Left lobe of liver (tissue), 2 donors: ENCODE data around the gene LRRC49. TPM values are rescaled to one million over a fixed set of nuclear protein-coding genes. Genes with fewer than 3 reads are reported as not detected.
"Not testable (repeated sequence)": the region's sequence is repeated elsewhere in the genome, so short reads cannot be mapped to it uniquely, and the experiment has no call there.

Experiments used
- ATAC-seq: fragments of 200-7000 bp; cut with Tn5 transposase; one replicate; pipeline ENCODE4 v1.9.1; 2020; ENCODE audit warnings: mild to moderate bottlenecking, moderate library complexity
- DNase-seq: peaks from one replicate; pipeline ENCODE4 v3.0.0-alpha.2; 2020; ENCODE audit warnings: low spot score
- total RNA-seq: library from RNA; stranded (reverse); gene quantifications from one replicate; pipeline ENCODE4 v1.2.1, GENCODE V29; 2021
- donor health status: DM: no; HTN: no; CAD: no; lungs with moderate emphysema.
- donor health status: DM: no; HTN: yes; CAD: no.

LRRC49 gene
- total RNA-seq, 1 donor from 2014 or later = 0.25 TPM

- ATAC-seq (no peak), DNase-seq (no peak)
Observed at GRCh38 chr15:70866982-70867641, 25.5 kb upstream of the LRRC49 start.

DNA sequence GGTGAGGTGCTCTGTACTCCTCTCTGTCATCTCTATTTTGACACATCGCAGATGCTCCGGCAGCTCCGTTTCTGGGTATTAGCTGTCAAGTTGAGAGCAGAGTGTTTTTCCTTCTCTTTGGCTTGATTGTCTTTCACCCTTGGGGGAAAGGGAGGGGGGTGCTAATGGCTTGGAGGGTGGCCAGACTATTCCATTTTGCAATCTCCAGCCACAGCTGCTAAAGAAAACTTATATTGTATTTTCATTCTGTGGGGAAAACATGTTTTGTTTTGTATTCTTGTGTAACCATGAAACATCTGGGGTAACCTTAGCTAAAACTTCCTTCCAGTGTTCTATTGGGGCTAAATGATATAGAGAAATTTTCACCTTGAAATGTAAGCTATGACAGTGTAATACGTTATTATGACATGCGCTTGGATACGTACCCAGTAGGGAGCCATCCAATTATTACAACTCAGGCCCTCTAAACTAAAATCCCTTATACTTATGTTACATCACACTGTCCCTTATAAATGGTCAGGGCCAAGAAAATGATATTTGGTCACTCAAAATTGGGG is 24.6 kb upstream of the LRRC49 start:
- ATAC-seq (no peak), DNase-seq (no peak)

DNA sequence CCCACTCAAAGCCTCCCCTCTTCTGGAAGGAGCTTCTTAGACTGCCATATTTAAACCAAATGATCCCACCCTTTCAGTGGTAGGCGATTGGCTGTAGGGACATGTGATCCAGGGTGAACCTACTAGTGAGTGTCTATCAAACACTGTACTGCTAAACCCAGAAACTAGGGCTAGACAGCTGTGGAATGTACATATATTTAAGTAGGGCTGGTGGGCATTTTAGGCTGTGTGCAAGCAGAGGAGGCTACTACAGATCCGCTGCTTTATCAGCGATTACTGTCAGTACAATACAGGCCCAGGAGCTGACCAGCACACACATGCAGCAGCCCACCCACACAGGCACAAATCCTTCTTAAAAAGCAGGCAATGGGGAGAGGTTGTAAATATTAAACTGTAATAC is 23.3 kb upstream of the LRRC49 start:
- no peak for ATAC-seq

DNA sequence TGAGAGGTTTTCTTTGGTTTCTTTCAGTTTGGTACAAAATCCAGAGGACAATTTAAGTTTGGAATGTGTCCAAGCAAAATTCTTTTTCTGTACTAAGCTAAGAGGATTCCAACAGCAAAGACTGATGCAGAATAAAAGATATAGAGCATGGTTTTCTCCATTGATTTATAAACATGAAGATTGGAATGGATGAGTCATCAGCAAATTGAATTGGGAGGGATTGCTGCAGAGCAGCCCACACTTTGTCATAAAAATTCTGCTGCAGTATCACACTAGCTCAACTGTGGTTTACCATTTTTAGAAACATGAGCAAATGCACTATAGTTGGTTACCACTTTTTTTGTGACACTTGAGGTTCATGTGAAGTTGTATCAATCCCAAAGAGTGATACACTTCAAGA is 22.6 kb upstream of the LRRC49 start:
- ATAC-seq = no peak
- no peak for DNase-seq

More for the DNA sequence above, 23.3 kb upstream of the LRRC49 start:
- DNase-seq = no peak

DNA sequence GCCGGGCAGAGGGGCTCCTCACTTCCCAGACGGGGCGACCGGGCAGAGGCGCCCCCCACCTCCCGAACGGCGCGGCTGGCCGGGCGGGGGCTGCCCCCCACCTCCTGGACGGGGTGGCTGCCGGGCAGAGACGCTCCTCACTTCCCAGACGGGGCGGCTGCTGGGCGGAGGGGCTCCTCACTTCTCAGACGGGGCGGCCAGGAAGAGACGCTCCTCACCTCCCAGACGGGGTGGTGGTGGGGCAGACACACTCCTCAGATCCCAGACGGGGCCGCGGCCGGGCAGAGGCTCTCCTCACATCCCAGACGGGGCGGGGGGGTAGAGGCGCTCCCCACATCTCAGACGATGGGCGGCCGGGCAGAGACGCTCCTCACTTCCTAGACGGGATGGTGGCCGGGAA is 21.1 kb upstream of the LRRC49 start:
- DNase-seq, ATAC-seq: not testable (repeated sequence)

DNA sequence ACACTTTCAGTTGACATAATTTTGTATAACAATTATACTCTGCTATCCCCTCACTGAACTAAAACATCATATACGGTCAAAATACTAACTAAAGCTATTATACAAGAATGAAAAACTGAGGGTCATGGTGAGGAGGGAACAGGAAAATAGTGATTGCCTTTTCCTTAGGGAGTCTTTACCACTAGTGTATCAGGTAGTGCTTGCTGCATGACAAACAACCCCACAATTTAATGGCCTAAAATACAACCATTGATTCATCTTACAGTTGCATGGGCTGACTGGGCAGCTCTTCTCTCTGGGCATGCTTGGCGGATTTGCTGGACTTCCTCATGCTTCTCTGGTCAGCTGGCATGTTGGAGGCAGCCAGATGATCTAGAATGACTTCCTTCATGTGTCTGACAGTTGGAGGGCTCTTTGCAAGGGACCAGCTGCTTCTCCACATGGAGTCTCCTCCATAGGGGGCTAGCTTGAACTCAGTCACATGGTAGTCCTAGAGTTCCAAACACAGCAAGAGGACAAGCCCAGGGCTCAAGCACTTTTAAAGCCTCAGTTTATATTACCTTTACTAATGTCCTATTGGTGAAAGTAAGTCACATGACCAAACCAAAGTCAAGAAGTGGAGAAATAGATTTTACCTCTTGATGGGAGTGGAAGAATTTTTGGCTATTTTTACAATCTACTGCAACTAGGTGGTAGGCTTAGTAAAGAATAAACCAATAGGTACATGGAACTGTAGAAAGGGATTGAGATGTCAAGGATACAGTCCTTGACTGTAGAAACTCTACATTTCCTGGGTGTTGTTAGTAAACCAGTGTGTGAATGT is 19.2 kb upstream of the LRRC49 start:
- DNase-seq (no peak), ATAC-seq (no peak)

- ATAC-seq (peak; percentile 89), DNase-seq (no peak)
Observed at GRCh38 chr15:70875001-70875782, 17.4 kb upstream of the LRRC49 start.

DNA sequence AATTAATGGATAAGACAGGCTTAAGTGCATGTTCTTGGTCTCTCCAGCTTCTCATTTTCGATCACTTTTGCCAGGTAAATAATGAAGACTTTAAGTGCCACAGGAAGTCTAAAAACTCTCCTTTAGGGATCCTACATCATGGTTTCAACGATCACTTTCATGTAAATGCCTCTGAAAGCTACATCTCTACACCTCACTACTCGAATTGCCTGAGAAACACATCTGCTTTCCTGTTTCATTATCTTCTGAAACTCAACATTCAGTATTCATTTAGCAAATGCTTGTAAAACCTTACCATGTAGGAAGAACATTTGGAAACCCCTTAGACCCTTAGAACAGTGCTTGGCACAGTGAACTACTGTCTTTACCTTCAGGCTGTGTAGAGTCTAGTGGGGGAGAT is 16.6 kb upstream of the LRRC49 start:
- no peak for ATAC-seq

GRCh38 chr15:70876683-70877082 is 15.9 kb upstream of the LRRC49 start:
- DNase-seq = no peak
- peak; percentile 68 for ATAC-seq

More for the DNA sequence above, 16.6 kb upstream of the LRRC49 start:
- DNase-seq = no peak

DNA sequence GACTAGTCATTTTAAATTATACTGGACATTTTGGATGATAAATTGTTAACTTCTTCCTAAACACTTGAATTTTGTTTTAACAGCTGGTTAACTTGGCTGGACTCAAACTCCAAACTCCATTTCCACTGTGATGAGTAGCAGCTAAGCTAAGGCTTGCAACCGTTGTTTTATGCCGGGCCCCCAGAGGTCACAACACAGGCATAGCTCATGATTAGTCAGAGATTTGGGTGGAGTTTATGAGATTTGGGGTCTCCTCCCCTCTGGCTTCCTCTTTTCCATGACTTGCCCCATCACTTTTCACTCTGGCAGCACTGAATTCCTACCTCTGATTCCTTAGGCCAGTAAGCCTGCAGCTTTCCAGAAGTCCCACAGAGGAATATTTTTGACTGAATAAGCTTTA is 13.2 kb upstream of the LRRC49 start:
- ATAC-seq = no peak
- no peak for DNase-seq

DNA sequence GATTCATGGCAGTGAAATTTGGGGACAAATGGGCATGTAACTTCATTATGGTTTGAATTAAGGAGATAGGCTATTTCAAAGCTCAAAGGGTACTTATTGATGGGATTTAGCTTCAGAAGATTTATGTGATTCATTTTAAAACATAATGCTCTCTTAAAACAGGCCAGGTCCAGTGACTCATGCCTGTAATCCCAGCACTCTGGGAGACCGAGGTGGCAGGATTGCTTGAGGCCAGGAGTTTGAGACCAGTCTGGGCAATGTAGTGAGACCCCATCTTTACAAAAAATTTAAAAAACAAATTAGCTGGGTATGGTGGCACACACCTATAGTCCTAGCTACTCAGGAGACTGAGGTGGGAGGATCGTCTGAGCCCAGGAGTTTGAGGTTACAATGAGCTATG is 11.8 kb upstream of the LRRC49 start:
- ATAC-seq (no peak), DNase-seq (no peak)

GRCh38 chr15:70882361-70882760 is 10.3 kb upstream of the LRRC49 start:
- ATAC-seq = no peak
- DNase-seq = no peak

DNA sequence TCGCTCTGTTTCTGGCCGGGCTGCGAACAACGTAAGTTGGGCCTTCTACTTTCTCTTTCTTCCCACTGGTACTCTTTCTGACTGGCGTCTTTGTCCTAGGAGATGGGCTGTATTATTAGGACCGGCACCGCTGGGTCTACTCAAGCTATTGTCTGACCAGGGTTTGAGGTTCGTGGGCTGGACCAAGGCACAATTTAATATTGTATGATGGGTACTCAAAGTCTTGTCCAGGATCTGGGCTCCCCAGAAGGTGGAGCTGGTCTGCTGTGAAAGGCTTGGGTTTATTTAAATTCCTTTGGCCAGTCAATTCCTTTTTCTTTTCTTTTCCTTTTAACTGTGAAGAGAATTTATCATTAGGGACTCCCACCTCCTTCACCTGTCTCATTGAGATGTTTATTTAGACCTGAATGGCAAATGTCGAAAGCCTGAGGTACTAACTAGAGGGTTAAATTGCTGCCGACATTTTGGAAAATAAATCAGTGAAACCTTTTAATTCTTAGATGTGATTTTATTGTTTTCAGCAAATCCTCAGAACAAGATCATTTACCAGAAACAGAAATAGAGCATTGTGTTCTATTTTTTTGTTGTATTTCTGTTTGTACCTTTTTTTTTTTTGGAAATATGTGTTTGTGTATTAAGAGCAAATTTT is 410 bp downstream of the LRRC49 start:
- ATAC-seq = no peak
- no peak for DNase-seq

GRCh38 chr15:70902107-70902506 is 9.5 kb downstream of the LRRC49 start:
- no peak for DNase-seq

GRCh38 chr15:70906842-70907241 is 14.2 kb downstream of the LRRC49 start:
- DNase-seq (no peak), ATAC-seq (no peak)

More at GRCh38 chr15:70902107-70902506, 9.5 kb downstream of the LRRC49 start:
- no peak for ATAC-seq

- ATAC-seq = no peak
Observed at GRCh38 chr15:70907784-70908471, 15.3 kb downstream of the LRRC49 start.

GRCh38 chr15:70910958-70911357 is 18.3 kb downstream of the LRRC49 start:
- no peak for DNase-seq
- ATAC-seq = no peak

More at GRCh38 chr15:70907784-70908471, 15.3 kb downstream of the LRRC49 start:
- no peak for DNase-seq

GRCh38 chr15:70912187-70912586 is 19.6 kb downstream of the LRRC49 start:
- no peak for ATAC-seq
- DNase-seq = no peak

DNA sequence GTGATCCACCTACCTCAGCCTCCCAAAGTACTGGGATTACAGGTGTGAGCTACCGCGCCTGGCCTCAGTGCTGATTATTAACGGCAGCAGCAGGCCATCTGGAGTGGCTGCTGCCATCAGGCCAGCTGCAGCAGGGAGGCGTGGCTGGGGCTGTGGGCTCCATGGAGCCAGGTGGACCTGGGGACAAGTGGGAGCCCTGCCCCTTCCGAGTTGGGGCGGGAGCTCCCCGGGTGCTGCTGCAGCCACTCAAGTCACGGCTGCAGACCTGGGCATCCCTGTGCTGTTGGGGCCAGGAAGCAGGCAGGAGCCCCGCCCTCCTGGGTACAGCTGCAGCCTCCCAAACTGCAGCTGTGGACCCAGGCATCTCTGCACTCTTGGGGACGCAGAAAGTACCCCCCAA is 23.9 kb downstream of the LRRC49 start:
- no peak for ATAC-seq
- no peak for DNase-seq

- no peak for DNase-seq
- ATAC-seq = no peak
Observed at GRCh38 chr15:70917955-70918354, 25.3 kb downstream of the LRRC49 start.
